GM15510 (cell line): Measurements from ENCODE around the gene MYO3B.

Experiments
- POLR2A ChIP-seq: IDR thresholded peaks from 3 replicates; pipeline ENCODE4 v1.6.1; 2011; ENCODE audit warnings: borderline replicate concordance; ENCODE audit not compliant: insufficient read length; ENCODE audit errors: extremely low read depth

MYO3B gene

DNA sequence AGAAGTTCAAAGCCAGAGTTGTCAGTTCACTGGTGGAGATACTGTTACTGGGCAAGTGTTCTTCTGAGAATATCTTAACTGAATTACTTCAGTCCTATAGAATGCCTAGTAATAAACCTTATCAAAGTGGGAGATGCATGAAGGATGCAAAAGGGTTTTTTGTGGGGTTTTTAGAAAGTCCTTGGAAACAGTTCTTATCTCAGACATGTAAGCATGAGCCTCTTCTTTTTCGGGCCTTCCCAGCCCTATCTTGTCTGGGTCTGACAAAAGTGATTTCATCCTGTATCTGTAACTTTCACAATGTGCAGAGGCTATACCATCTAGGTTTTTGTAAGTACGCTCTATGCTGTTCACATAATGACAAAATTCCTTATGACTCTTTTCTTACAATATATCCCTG, 255.5 kb downstream of the MYO3B start:
- TF ChIP-seq POLR2A: no peak

DNA sequence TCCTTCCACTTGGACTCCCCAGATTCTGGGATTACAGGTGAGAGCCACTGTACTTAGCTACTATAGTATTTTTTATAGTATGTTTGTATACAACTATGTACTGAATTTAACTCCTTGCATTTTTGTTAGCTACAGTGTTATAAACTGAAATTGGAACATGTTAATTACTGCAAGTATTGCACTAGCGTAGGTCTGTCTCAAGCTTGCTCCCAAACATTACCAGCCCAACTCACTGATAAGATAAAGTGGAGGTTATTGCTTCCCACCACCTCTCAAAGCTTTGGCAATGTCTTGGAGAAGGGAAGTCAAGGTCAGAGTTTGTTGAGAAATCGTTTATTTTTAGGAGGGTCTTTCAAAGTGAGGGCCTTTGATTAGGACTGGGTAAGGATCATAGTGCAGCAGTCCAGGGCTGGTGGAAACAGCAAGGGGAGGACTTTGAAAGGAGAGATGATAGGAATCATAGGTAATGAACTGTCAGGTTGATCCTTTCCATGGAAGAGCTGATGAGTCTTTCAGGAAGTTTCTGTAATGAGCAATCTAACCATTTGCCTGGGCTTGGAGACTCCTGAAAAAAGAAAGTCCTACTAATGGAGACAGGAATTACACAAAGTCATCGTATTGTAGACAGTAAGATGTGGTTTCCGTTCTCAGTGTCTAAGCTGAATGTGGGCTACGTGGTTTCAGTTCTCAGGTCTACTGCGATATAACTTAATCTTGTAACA, 257.1 kb downstream of the MYO3B start:
- no peak for TF ChIP-seq POLR2A

DNA sequence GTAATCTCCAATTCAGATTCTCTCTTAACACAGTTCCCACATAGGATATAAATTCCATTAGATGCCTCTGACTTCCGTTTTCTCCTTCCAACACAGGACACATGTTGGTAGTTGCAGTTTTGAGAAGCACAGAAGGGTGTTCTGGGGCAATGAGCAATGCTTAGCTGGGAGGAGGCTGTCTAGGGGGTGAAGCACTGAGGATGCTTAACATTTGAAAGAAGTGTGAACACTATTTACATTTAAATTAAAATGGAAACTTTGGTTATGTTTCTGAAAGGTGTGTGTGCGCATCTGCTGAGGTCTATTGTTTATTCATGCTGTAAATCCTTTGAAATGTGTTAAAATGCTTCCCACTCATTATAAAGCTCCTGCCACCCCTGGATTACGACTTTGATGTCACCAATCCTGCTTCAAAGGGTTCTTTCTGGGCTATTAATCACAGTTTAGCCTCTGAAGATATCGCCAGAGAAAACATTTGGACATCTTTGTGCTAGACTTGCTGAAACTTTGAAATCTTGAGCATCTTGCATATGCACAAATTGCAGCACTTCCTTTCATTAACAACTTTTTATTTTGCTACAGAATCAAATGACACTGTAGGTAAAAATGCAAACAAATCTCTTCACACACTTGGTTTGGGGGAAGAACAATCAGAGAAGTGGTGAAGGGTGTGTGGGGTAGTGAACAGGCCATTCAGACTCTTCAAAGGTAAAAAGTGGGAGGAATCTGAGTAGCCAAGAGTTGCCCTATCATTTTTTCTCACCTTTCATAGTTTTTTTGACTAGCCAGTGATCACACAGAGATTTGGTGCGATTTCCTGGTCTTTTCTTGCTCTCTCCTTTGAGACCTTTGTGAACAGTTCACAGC, 258.4 kb downstream of the MYO3B start:
- TF ChIP-seq POLR2A: no peak

DNA sequence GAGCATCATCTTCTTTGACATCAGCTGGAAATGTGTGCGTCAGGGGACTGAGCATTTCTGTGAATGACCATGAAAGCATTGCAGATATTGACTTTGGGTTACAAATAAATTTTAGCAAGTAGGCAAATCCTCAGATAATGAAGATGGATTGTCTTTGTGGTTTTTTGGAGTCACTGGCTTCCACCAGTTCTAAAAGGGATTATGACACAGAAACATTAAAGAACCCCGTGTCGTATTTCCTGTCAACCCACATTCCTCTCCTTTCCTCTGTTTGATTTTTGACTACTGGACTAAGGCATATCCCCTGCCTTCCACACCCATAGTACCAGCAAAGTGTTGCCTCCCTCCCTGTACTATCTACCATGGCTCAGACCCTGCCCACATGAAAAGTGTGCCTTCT, 268.1 kb downstream of the MYO3B start:
- no peak for TF ChIP-seq POLR2A

DNA sequence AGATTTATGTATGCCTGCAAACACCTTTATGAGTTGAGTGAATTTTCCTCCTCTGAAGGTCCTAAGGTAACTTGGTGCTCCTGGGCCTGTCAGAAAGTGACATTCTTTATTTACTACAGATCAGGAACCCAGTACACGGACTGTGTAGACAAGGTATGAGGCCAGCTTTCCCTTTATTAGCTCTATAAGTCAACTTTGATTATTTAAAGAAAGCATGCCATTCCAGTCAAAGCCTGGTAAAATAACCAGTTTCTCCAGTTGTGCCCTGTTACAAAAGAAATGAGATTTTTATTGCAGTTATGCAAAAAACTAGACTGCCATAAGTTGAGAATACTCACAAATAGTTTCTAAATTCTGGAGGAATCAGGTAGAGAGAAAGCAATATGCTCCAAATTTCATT, 271.1 kb downstream of the MYO3B start:
- no peak for TF ChIP-seq POLR2A

DNA sequence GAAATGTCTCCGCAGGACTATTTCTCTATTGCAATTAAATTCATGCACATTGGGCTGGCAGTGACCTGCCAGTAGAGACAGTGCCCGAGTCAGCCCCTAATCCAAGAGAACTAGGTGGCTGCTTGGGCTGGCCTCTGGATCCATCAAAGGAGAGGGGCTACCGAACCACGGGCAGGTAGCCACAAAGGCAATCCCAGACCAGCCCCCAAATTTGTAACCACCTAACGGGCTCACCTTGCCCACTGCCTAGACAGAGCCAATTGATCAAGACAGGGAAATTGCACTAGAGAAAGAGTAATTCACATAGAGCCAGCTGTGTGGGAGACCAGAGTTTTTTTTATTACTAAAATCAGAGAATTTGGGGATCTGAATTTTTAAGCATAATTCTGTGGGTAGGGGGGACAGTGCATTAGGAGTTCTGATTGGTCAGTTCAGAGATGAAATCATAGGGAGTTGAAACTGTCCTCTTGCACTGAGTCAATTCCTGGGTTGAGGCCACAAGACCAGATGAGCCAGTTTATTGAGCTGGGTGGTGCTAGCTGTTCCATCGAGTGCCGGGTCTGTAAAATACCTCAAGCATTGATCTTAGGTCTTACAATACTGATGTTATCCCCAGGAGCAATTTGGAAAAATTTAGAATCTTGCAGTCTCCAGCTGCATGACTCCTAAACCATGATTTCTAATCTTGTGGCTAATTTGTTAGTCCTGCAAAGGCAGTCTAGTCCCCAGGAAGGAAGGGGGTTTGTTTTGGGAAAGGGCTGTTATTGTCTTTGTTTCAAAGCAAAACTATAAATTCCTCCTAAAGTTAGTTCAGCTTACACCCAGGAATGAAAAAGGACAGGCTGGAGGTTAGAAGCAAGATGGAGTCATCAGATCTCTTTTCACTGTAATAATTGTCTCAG, 276.8 kb downstream of the MYO3B start:
- TF ChIP-seq POLR2A: no peak

DNA sequence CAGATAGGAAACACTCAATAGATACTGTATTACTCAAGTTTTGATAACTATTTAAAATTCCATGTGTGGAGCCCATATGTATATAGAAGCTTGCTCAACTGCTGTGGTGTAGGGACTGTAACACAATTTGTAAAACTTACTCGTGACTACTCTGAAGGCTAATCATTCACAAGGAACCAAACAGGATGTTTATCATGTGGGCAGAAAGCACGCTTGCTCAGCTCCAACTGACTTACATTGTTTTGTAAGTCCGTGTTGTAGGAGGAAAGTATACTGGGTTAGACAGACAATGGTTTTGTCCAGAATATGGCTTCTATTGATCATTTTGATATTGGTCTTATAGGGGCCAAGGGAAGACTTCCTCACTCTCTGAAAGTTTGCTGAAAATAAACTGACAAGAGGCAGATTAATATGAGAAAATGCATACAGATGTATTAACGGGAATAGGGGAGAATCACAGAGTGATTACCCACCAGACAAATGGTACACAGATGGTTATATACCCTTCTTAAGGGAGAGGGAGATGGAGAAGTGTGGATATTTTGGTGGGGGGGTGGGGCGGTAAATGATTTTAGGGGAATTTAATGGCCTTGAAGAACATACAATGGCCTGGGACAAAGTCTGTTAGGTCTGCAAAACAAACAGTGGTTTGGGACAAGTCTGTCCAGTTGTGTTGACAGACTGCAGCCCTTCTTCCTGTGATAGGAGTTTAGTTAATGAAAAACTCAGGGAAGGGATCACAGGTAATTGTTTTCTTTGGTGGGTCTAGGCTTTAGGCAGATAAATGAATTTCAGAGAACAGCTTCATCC, 277.9 kb downstream of the MYO3B start:
- TF ChIP-seq POLR2A: no peak

DNA sequence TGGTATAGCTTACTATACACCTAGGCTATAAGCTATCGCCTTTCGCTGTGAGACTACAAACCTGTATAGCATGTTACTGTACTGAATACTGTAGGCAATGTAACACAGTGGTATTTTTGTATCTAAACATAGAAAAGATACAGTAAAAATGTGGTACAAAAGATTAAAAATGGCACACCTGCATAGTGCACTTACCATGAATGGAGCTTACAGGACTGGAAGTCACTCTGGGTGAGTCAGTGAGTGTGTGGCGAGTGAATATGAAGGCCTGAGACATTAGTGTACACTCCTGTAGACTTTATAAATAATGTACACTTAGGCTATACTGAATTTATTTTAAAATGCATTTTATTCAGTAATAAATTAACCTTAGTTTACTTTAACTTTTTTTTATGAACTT, 279.0 kb downstream of the MYO3B start:
- TF ChIP-seq POLR2A: no peak

DNA sequence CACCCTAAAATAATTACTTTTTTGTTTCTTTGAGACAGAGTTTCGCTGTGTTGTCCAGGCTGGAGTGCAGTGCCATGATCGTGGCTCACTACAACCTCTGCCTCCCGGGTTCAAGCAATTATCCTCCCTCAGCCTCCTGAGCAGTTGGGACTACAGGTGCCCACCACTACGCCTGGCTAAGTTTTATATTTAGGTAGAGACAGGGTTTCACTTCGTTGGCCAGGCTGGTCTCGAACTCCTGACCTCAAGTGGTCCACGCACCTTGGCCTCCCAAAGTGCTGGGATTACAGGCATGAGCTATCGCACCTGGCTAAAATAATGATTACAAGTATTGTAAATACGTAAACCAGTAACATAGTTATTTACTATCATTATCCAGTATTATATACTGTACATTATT, 279.8 kb downstream of the MYO3B start:
- TF ChIP-seq POLR2A: no peak

DNA sequence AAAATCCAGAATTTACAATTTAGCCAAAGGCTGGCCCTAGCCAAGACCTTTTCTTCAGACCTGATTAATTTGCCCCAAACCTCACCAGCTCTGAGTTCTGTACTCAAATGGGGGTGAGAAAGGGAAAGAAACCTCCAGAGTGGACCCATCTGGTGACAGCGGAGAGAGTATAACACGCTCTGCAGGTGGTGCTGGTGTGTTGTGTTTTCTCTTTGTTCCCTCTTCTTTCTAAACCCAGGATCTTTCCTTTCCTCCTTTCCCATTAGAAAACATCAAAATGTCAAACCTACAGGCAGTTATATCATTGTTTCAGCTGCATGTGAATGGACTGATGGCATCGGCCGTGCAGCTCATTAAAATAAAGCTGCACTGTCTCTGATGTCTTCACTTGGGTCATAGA, 283.9 kb downstream of the MYO3B start:
- no peak for TF ChIP-seq POLR2A

DNA sequence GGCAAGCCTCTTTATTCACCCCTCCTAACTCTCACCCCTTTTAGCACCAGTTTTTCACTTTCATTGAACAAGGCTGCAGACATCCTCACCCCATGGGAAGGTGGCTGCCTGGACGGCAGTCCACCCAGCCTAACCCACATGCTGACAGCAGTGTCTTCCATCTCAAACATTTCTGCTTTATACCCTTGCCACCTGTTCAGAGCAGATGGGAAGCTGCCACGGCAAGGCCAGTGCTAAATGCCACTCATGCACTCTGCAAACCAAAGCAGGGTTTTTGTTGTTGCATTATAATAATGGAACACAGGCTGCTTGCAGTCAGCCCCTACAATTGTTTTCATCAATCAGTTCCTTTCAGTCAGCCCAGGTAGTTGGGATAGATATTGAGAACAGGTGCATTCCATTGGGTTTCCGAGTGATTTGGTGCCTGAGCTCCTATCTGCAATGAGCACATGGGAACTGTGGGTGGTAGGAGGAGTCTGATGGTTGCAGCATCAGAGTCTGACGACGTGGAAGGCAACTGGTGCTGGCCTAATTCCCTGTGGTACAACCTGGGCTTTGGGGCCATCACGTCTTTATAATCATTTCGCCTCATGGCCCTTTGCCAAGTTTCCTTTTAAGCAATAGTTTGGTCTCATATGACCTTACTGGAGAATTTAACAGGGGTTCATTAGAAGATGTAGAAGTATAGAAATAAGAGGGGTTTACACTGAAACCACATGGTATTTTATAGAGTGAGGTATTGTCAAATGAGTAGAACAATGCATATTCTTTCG, 284.7 kb downstream of the MYO3B start:
- no peak for TF ChIP-seq POLR2A

DNA sequence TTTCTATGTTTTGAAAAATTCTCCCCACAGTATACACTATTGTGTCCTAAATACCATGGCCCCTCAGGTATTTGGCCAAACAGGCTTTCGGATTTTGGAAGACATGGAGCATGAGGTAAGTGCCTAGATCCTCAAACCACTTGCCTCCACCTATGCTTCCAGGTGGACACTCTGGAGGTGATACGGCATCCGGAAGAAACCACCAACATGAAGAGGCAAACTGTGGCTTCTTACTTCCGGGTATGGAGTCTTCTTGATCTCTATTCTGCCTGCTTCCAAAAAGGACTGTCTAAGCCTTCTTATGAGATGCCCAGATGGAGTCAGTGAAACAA, 285.2 kb downstream of the MYO3B start:
- TF ChIP-seq POLR2A: no peak

DNA sequence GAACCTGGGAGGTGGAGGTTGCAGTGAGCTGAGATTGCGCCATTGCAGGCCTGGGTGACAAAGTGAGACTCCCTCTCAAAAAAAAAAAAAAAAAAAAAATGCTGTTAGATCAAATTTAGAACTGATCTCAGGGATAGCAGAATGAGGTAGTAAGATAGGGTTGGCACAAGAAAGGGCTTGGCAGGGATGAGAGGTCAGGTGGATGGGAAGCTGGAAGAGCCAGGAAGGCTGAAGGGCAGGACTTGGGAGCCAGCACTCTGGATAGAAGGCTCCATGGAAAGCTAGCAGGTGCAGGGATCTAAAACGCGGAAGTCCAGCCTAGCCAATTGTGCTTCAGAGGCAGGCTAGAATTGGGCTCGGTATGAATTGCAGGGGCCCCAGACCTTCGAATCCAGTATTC, 286.3 kb downstream of the MYO3B start:
- no peak for TF ChIP-seq POLR2A

DNA sequence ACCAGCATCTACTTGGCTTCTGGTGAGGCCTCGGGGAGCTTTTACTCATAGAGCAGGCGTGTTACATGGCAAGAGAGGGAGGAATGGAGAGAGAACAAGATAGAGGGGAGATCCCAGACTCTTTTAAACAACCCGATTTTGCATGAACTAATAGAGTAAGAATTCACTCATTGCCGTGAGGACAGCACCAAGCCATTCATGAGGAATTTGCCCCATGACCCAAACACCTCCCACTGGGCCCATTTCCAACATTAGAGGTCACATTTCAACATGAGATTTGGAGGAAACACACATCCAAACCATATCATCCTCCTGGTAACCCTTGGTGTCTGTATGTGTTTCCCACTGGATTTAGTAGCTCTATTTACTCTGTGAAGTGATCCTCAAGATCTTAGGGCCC, 287.3 kb downstream of the MYO3B start:
- TF ChIP-seq POLR2A: no peak
